ENCODE measurements around the gene CARD11. TPM values are rescaled to one million over a fixed set of nuclear protein-coding genes. Genes with fewer than 3 reads are reported as not detected.

CARD11 gene
- total RNA-seq, 1 donor, result not detected

GRCh38 chr7:2956526-2957368 lies 86.9 kb downstream of the CARD11 start:
- peak; percentile 24 for DNase-seq (ENCODE audit: low read depth)
- TF ChIP-seq, protein P1, sequence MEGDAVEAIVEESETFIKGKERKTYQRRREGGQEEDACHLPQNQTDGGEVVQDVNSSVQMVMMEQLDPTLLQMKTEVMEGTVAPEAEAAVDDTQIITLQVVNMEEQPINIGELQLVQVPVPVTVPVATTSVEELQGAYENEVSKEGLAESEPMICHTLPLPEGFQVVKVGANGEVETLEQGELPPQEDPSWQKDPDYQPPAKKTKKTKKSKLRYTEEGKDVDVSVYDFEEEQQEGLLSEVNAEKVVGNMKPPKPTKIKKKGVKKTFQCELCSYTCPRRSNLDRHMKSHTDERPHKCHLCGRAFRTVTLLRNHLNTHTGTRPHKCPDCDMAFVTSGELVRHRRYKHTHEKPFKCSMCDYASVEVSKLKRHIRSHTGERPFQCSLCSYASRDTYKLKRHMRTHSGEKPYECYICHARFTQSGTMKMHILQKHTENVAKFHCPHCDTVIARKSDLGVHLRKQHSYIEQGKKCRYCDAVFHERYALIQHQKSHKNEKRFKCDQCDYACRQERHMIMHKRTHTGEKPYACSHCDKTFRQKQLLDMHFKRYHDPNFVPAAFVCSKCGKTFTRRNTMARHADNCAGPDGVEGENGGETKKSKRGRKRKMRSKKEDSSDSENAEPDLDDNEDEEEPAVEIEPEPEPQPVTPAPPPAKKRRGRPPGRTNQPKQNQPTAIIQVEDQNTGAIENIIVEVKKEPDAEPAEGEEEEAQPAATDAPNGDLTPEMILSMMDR (IDR thresholded peaks at IDR 0.05; ENCODE audit: insufficient read depth, low read depth, low read length), result no peak

GRCh38 chr7:2956076-2956475 lies 87.6 kb downstream of the CARD11 start:
- H3K4me3 ChIP-seq (ENCODE audit: low read depth, low read length), result no peak overlapping the region
- TF ChIP-seq, protein P1 (IDR thresholded peaks at IDR 0.05; ENCODE audit: insufficient read depth, low read depth, low read length), result no peak
- DNase-seq (ENCODE audit: low read depth), result no peak

More at GRCh38 chr7:2956526-2957368, 86.9 kb downstream of the CARD11 start:
- H3K4me3 ChIP-seq (ENCODE audit: low read depth, low read length), result no peak overlapping the region

- H3K4me3 ChIP-seq (ENCODE audit: low read depth, low read length), result no peak overlapping the region
- DNase-seq (ENCODE audit: low read depth), result no peak
These were observed 88.4 kb downstream of the CARD11 start for GRCh38 chr7:2955269-2955668.

DNA sequence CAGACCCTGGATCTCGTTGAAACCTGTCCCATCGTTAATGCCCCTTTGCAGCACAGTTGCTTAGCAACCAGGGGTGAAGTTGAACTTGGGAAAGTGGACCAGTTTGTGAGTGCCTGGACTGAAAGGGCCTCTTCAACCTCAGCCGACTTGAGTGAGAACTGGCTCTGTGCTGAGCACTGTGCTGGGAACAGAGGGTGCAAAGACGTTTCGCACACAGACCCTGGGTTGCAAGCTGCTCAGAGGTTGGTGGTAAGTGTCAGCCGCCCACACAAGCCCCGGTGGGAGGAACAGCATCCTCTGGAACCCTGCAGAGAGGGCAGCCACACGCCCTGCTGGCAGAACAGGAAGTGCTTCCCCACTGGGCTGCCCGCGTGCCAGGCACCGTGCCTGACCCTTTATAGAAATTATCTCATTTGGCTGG lies 89.2 kb downstream of the CARD11 start:
- TF ChIP-seq, protein P1 (IDR thresholded peaks at IDR 0.05; ENCODE audit: insufficient read depth, low read depth, low read length), result no peak

More at GRCh38 chr7:2955269-2955668, 88.4 kb downstream of the CARD11 start:
- TF ChIP-seq, protein P1 (IDR thresholded peaks at IDR 0.05; ENCODE audit: insufficient read depth, low read depth, low read length), result no peak

DNA sequence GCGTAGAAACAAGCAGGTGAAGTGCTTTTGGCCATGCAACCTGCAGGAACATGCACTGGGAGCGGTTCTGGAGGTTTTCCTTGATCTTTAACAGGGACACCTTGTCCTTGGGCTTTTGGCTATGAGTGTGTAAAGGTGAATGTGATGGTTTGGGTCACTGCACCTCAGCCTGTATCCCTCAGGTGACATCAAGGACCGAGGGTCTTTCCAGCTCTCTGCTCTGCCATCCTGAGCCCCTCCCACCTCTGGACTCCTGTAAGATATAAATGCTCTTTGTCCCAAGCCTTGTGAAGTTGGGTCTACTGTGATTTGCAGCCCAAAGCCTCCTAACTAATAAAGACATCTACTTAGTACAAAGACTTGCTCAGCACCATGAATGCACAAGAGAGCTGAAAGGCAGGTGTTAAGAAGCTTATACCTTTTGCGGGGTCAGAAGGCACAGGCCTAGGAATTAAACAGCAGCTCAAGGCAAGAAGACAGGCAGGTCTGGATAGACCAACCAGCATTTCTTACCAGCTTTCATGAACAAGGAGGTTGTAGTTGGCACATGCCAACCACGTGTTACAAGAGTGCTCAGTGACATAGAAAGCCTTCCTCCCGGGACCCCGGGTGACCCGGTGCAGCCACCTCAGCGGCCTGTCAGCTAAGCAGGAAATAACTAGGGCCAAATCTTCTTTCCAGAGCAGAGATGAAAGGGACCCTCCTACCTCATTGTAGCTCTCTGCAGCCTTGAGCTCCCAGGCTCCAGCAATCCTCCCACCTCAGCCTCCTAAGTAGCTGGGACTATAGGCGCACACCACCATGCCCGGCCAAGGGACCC lies 89.9 kb downstream of the CARD11 start:
- no peak for DNase-seq (ENCODE audit: low read depth)
- TF ChIP-seq, protein P1 (IDR thresholded peaks at IDR 0.05; ENCODE audit: insufficient read depth, low read depth, low read length), result no peak
- no peak overlapping the region for H3K4me3 ChIP-seq (ENCODE audit: low read depth, low read length)

More for the DNA sequence above, 89.2 kb downstream of the CARD11 start:
- H3K4me3 ChIP-seq (ENCODE audit: low read depth, low read length), result no peak overlapping the region
- DNase-seq (ENCODE audit: low read depth), result no peak

DNA sequence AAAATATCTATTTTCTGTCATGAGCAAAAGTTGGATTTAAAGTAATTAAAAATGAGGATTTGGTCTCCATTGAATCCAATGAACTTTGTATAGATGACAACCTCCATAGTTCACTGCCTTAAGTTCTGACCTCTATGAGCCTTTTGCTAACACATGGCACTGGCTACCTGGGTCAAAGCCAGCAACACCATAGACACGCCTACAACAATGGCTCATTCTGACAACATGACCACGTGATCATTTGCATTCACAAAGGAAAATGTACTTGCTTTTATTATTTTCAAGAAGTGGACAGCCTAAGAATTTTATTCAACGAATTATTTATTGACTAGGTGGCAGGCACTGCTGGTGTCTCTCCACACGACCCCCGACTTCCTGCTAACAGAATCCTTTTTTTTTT lies 90.6 kb downstream of the CARD11 start:
- TF ChIP-seq, protein P1 (IDR thresholded peaks at IDR 0.05; ENCODE audit: insufficient read depth, low read depth, low read length), result no peak

More for the DNA sequence above, 90.6 kb downstream of the CARD11 start:
- no peak overlapping the region for H3K4me3 ChIP-seq (ENCODE audit: low read depth, low read length)
- DNase-seq (ENCODE audit: low read depth), result no peak
